B cell (primary cell): Measurements from ENCODE around the gene TBPL2. TPM values are rescaled to one million over a fixed set of nuclear protein-coding genes. Genes with fewer than 3 reads are reported as not detected.

ENCODE experiments used
- ATAC-seq: fragments of 200-7000 bp; cut with Tn5 transposase; one replicate; pipeline ENCODE4 v1.10.0; 2021; ENCODE audit warnings: low read depth, mild to moderate bottlenecking, moderate number of reproducible peaks, moderate library complexity
- CTCF ChIA-PET: fragments of 350-600 bp; sonication (Branson Sonifier 250); formaldehyde crosslinking; loops from one replicate; lab custom pipeline; 2021; ENCODE audit warnings: antibody characterized with exemption, inconsistent platforms; lab: Charles Lee
- POLR2A ChIA-PET: fragments of 350-600 bp; sonication (Branson Sonifier 250); formaldehyde crosslinking; loops from one replicate; lab custom pipeline; 2021; ENCODE audit warnings: antibody characterized with exemption; lab: Charles Lee
- DNase-seq: peaks from one replicate; pipeline ENCODE4 v3.0.0; 2013
- H2AFZ ChIP-seq: 2 replicates; pipeline ENCODE4 v1.6.1; 2012; ENCODE audit warnings: mild to moderate bottlenecking, low read depth, low read length; ENCODE audit not compliant: insufficient read depth, poor library complexity, severe bottlenecking
- H3K27ac ChIP-seq, 2 donors: 1 replicate in 1 of 2; 2 replicates in 1 of 2; pipeline ENCODE4 v1.5.1; 2012 to 2013; ENCODE audit warnings: low read length in 2 of 2, mild to moderate bottlenecking in 2 of 2, moderate library complexity in 1 of 2
- H3K27me3 ChIP-seq, 4 experiments: fragments of 200-600 bp in 1 of 4; sonication (generic) in 1 of 4; replicated peaks in 1 of 4; 1 replicate in 2 of 4; 2 replicates in 2 of 4; pipeline versions ENCODE4 v1.6.1 to v1.7.0; 2013 to 2016; ENCODE audit warnings: low read length in 3 of 4, mild to moderate bottlenecking in 2 of 4, mixed read lengths in 1 of 4, moderate library complexity in 1 of 4; ENCODE audit not compliant: insufficient read depth in 4 of 4, control insufficient read depth in 3 of 4; ENCODE audit errors: control extremely low read depth in 1 of 4
- H3K36me3 ChIP-seq, 2 experiments: replicated peaks in 1 of 2; 1 replicate in 1 of 2; 2 replicates in 1 of 2; pipeline versions ENCODE4 v1.6.1 to v1.7.1; 2013; ENCODE audit warnings: low read length in 1 of 2; ENCODE audit not compliant: insufficient read depth in 2 of 2, control insufficient read depth in 1 of 2; ENCODE audit errors: control extremely low read depth in 1 of 2, extremely low read depth in 1 of 2
- H3K4me1 ChIP-seq, 2 donors: fragments of 200-600 bp in 1 of 2; sonication (generic) in 1 of 2; 1 replicate in 1 of 2; 2 replicates in 1 of 2; pipeline versions ENCODE4 v1.5.1 to v1.6.1; 2013 to 2017; ENCODE audit warnings: low read length in 2 of 2; ENCODE audit not compliant: control insufficient read depth in 2 of 2, insufficient read depth in 2 of 2
- H3K4me2 ChIP-seq: replicated peaks from 2 replicates; pipeline ENCODE3; 2012; ENCODE audit warnings: mild to moderate bottlenecking, low read depth, low read length; ENCODE audit not compliant: poor library complexity, severe bottlenecking
- H3K4me3 ChIP-seq, 5 experiments: fragments of 200-600 bp in 1 of 5; sonication (generic) in 1 of 5; 1 replicate in 3 of 5; 2 replicates in 2 of 5; pipeline versions ENCODE4 v1.5.1 to v1.7.0; 2011 to 2016; ENCODE audit warnings: low read length in 4 of 5, mild to moderate bottlenecking in 4 of 5, low read depth in 2 of 5, control low read depth in 1 of 5, moderate library complexity in 1 of 5; ENCODE audit not compliant: insufficient read depth in 1 of 5; ENCODE audit errors: control extremely low read depth in 1 of 5, extremely low read depth in 1 of 5
- H3K79me2 ChIP-seq: fragments of 200-600 bp; sonication (generic); one replicate; pipeline ENCODE4 v1.6.0; 2016; ENCODE audit warnings: low read length; ENCODE audit not compliant: control insufficient read depth, insufficient read depth
- H3K9ac ChIP-seq: fragments of 200-600 bp; sonication (generic); 2 replicates; pipeline ENCODE4 v1.6.1; 2017; ENCODE audit warnings: mild to moderate bottlenecking, low read length, moderate library complexity
- H3K9me3 ChIP-seq, 3 donors: one replicate each; pipeline versions ENCODE4 v1.6.1 to v1.7.1; 2013; ENCODE audit warnings: low read length in 2 of 3; ENCODE audit not compliant: control insufficient read depth in 2 of 3, insufficient read depth in 1 of 3; ENCODE audit errors: control extremely low read depth in 1 of 3
- H4K20me1 ChIP-seq: 2 replicates; pipeline ENCODE4 v1.6.0; 2012; ENCODE audit warnings: mild to moderate bottlenecking, low read length; ENCODE audit not compliant: insufficient read depth, control insufficient read depth, poor library complexity, severe bottlenecking
- H3K27ac Mint-ChIP-seq: one replicate; pipeline ENCODE4 v1.8.0; 2021; ENCODE audit warnings: mixed read lengths
- H3K27me3 Mint-ChIP-seq: one replicate; pipeline ENCODE4 v1.8.0; 2021; ENCODE audit warnings: mixed read lengths
- H3K4me1 Mint-ChIP-seq: one replicate; pipeline ENCODE4 v1.8.0; 2021; ENCODE audit warnings: mixed read lengths
- H3K4me3 Mint-ChIP-seq: one replicate; pipeline ENCODE4 v1.8.0; 2021; ENCODE audit warnings: mixed read lengths
- H3K9me3 Mint-ChIP-seq: one replicate; pipeline ENCODE4 v1.8.0; 2022; ENCODE audit warnings: mixed read lengths; ENCODE audit not compliant: insufficient read depth
- EZH2 ChIP-seq: IDR thresholded peaks from 2 replicates; pipeline ENCODE4 v1.6.1; 2012; ENCODE audit warnings: borderline replicate concordance, low read depth, mild to moderate bottlenecking, moderate library complexity, low read length; ENCODE audit not compliant: insufficient read depth, poor library complexity, severe bottlenecking
- WGBS: methylation state at CpG from one replicate; pipeline ENCODE4 v1.1.5; 2013; ENCODE audit warnings: missing lambda C conversion rate; ENCODE audit not compliant: insufficient coverage; 5-methylcytosine and 5-hydroxymethylcytosine counted together
- intact Hi-C: fragments of 100-400 bp; cut with micrococcal nuclease; formaldehyde crosslinking; loops from one replicate; pipeline ENCODE4 v1.10.0; 2022
- polyA plus RNA-seq: library from polyadenylated mRNA; depleted of rRNA; stranded (reverse); fragments of >200 nt; gene quantifications from 2 replicates; pipeline ENCODE4 v1.2.3, GENCODE V29; 2012
- total RNA-seq, 2 donors: library from RNA; stranded (reverse); fragments of 120-200 nt in 1 of 2; gene quantifications; 1 replicate in 1 of 2; 2 replicates in 1 of 2; pipeline versions ENCODE4 v1.2.3 to v1.2.4, GENCODE V29; 2013 to 2022
- TF ChIP-seq, protein P1 (sequence below): fragments of 200-600 bp; IDR thresholded peaks from one replicate; pipeline ENCODE4 v1.8.0; 2022; ENCODE audit warnings: antibody characterized with exemption, mild to moderate bottlenecking

Gene TBPL2
- total and polyA plus RNA-seq, 2 donors (not counting 1 experiment from before 2014, with no cell fraction given), result not detected

DNA sequence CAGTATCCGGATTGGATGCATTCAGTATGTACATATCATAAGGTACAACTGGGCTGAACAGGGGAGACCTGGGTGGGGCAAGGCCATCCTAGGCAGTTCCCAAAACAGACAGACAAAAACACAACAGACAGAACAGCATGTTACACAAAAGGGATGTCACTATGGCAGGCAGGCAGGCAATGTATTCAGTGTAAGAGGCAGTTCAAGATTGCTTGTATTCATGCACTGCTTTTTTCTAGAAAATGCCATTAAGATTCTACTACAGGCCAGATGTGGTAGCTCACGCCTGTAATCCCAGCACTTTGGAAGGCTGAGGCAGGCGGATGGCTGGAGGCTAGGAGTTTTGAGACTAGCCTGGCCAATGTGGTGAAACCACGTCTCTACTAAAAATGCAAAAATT lies 3.5 kb downstream of the TBPL2 start:
- DNase-seq (no peak), ATAC-seq (no peak)
- peaks cover 0 to 8% (median 0%) of the 10 kb centered on the region in 4 experiments for H3K27me3 ChIP-seq
- no peak overlapping the region for H3K9ac ChIP-seq
- H3K4me2 ChIP-seq, result no peak overlapping the region
- peaks cover 0 to 3% of the 10 kb centered on the region in 2 donors for H3K4me1 ChIP-seq
- H3K27ac ChIP-seq, result no peak overlapping the region
- no peaks in the 10 kb centered on the region for H3K79me2 ChIP-seq
- H2AFZ ChIP-seq, result no peak overlapping the region
- POLR2A ChIA-PET, result no interaction called here
- WGBS, result 94% methylated on average over 3 of the region's 4 CpGs
- Mint-ChIP-seq H3K9me3 (no peaks in the 10 kb centered on the region), H3K27me3 (peaks cover 23% of the 10 kb centered on the region), H3K4me1 (peaks cover 9% of the 10 kb centered on the region), H3K27ac (no peak overlapping the region), H3K4me3 (no peak overlapping the region)
- CTCF ChIA-PET, result interaction anchor here (1.0 to 1.8 kb wide), 2 partner anchors 903 to 1038 kb away, joined by 4 to 6 read pairs; no protein-coding TSS in a partner anchor
- TF ChIP-seq EZH2, result no peak
- TF ChIP-seq, protein P1, sequence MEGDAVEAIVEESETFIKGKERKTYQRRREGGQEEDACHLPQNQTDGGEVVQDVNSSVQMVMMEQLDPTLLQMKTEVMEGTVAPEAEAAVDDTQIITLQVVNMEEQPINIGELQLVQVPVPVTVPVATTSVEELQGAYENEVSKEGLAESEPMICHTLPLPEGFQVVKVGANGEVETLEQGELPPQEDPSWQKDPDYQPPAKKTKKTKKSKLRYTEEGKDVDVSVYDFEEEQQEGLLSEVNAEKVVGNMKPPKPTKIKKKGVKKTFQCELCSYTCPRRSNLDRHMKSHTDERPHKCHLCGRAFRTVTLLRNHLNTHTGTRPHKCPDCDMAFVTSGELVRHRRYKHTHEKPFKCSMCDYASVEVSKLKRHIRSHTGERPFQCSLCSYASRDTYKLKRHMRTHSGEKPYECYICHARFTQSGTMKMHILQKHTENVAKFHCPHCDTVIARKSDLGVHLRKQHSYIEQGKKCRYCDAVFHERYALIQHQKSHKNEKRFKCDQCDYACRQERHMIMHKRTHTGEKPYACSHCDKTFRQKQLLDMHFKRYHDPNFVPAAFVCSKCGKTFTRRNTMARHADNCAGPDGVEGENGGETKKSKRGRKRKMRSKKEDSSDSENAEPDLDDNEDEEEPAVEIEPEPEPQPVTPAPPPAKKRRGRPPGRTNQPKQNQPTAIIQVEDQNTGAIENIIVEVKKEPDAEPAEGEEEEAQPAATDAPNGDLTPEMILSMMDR, result no peak
- no peaks in the 10 kb centered on the region for H4K20me1 ChIP-seq
- peaks cover 0 to 4% (median 0%) of the 10 kb centered on the region in 3 donors for H3K9me3 ChIP-seq
- no peaks in the 10 kb centered on the region for H3K36me3 ChIP-seq
- no peak overlapping the region for H3K4me3 ChIP-seq
- intact Hi-C loops, result no loop called here

DNA sequence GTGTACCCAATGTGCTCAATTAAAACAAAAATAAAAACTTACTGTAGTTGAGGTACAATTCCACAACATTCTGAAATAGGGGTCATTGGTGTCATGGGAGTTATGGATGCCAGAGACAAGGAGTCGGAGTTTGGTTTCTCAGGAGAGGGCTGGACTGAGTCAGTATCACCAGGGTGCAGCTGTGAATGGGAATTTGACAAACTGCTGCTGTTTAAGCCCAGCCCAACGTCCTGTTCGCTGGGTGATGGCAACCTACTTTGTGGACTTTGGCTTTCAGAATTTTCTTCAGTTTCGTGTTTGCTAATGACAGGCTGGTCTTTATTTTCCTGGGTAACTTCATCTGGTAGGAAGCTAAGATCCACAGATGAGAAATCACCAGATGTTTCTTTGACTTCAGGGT lies 3.9 kb downstream of the TBPL2 start:
- intact Hi-C loops, result no loop called here
- Mint-ChIP-seq H3K4me1 (peaks cover 9% of the 10 kb centered on the region), H3K4me3 (no peak overlapping the region), H3K27me3 (peaks cover 23% of the 10 kb centered on the region), H3K27ac (no peak overlapping the region), H3K9me3 (no peaks in the 10 kb centered on the region)
- POLR2A ChIA-PET, result no interaction called here
- Histone ChIP-seq H3K4me2 (no peak overlapping the region), H3K79me2 (no peaks in the 10 kb centered on the region), H3K9ac (no peak overlapping the region), H3K9me3 (peaks cover 0 to 4% (median 0%) of the 10 kb centered on the region in 3 donors), H2AFZ (no peak overlapping the region), H3K27me3 (peaks cover 0 to 8% (median 0%) of the 10 kb centered on the region in 4 experiments), H3K36me3 (no peaks in the 10 kb centered on the region), H3K4me1 (peaks cover 0 to 3% of the 10 kb centered on the region in 2 donors), H3K27ac (no peak overlapping the region), H4K20me1 (no peaks in the 10 kb centered on the region), H3K4me3 (no peak overlapping the region)
- no peak for ATAC-seq
- WGBS, result 78% methylated on average over 4 of the region's 4 CpGs
- CTCF ChIA-PET, result interaction anchor here (1.0 to 2.2 kb wide), 2 partner anchors 904 to 1038 kb away, joined by 4 read pairs; no protein-coding TSS in a partner anchor
- no peak for DNase-seq
- TF ChIP-seq EZH2, result no peak
- TF ChIP-seq, protein P1, result no peak
